Gastrocnemius medialis (tissue), 4 donors: ENCODE measurements around the gene STAM. TPM values are rescaled to one million over a fixed set of nuclear protein-coding genes. Genes with fewer than 3 reads are reported as not detected.
"Not testable (repeated sequence)": the region's sequence is repeated elsewhere in the genome, so short reads cannot be mapped to it uniquely, and the experiment has no call there.

Experiments
- ATAC-seq, 2 donors: fragments of 150-250 bp; one replicate each; pipeline ENCODE4 v1.9.1; 2016
- DNase-seq, 2 donors: peaks; one replicate each; pipeline ENCODE4 v3.0.0-alpha.2; 2019
- H3K27ac ChIP-seq, 4 donors: fragments of 200-600 bp; sonication (generic); 1 replicate in 1 of 4; 2 replicates in 3 of 4; pipeline ENCODE4 v1.5.1; 2016 to 2018; ENCODE audit warnings: mild to moderate bottlenecking in 2 of 4, moderate library complexity in 1 of 4
- H3K27me3 ChIP-seq, 3 donors: fragments of 200-600 bp; sonication (generic) in 2 of 3; 1 replicate in 1 of 3; 2 replicates in 2 of 3; pipeline versions ENCODE4 v1.5.1 to v1.6.0; 2016 to 2019; ENCODE audit warnings: mild to moderate bottlenecking in 1 of 3, moderate library complexity in 1 of 3
- H3K36me3 ChIP-seq, 2 donors: fragments of 200-600 bp; sonication (generic) in 1 of 2; one replicate each; pipeline ENCODE4 v1.5.1; 2017 to 2018
- H3K4me1 ChIP-seq, 2 donors: fragments of 200-600 bp; sonication (generic) in 1 of 2; one replicate each; pipeline ENCODE4 v1.5.1; 2016 to 2017; ENCODE audit warnings: mild to moderate bottlenecking in 2 of 2
- H3K4me3 ChIP-seq, 4 donors: fragments of 200-600 bp; sonication (generic) in 3 of 4; 1 replicate in 1 of 4; 2 replicates in 3 of 4; pipeline ENCODE4 v1.5.1; 2016 to 2019; ENCODE audit warnings: mild to moderate bottlenecking in 2 of 4
- H3K9me3 ChIP-seq, 3 donors: fragments of 200-600 bp; sonication (generic) in 2 of 3; 1 replicate in 1 of 3; 2 replicates in 2 of 3; pipeline ENCODE4 v1.5.1; 2016 to 2019
- CTCF ChIP-seq, 5 experiments: fragments of 450-650 bp in 3 of 5; fragments of 200-600 bp in 2 of 5; sonication (generic) in 2 of 5; IDR thresholded peaks in 4 of 5; conservative IDR thresholded peaks in 1 of 5; 1 replicate in 4 of 5; 2 replicates in 1 of 5; pipeline ENCODE4 v1.5.1; 2016 to 2019; ENCODE audit warnings: antibody characterized with exemption in 5 of 5, mild to moderate bottlenecking in 3 of 5, moderate library complexity in 3 of 5
- POLR2A ChIP-seq, 2 donors: fragments of 450-650 bp; IDR thresholded peaks; one replicate each; pipeline ENCODE4 v1.6.1; 2017; ENCODE audit warnings: antibody characterized with exemption in 2 of 2, mild to moderate bottlenecking in 2 of 2, moderate library complexity in 2 of 2
- in situ Hi-C, 4 donors: fragments of 200-750 bp; cut with MboI; loops; one replicate each; pipeline versions ENCODE4 v1.15.0 to v1.8.0; 2017; ENCODE audit warnings: low sequenced_read_pairs in 4 of 4
- intact Hi-C: fragments of 100-400 bp; cut with DNase I; formaldehyde crosslinking; loops from one replicate; pipeline ENCODE4 v1.15.1; 2023; ENCODE audit warnings: low total_unique reads
- total RNA-seq, 4 donors: library from RNA; depleted of rRNA; stranded (reverse); fragments of >200 nt; gene quantifications; one replicate each; pipeline versions ENCODE4 v1.1.0 to v1.2.3, GENCODE V29; 2016

STAM gene
- total RNA-seq, 4 donors from 2014 or later: 28.6 to 52.0 (median 35.2) TPM

GRCh38 chr10:17626656-17627055, 17.3 kb upstream of the STAM start:
- H3K36me3 ChIP-seq: no peaks in the 10 kb centered on the region
- H3K9me3 ChIP-seq: no peaks in the 10 kb centered on the region
- DNase-seq: no peak
- H3K4me1 ChIP-seq: no peaks in the 10 kb centered on the region
- in situ Hi-C loops: no loop called here
- intact Hi-C loops: no loop called here
- ATAC-seq: no peak
- no peaks in the 10 kb centered on the region for H3K27me3 ChIP-seq
- H3K27ac ChIP-seq: no peak overlapping the region
- TF ChIP-seq CTCF (IDR thresholded peaks at IDR 0.05 in 4 of 5, conservative IDR thresholded peaks at IDR 0.05 in 1 of 5): no peak
- H3K4me3 ChIP-seq: no peak overlapping the region

GRCh38 chr10:17632590-17632989, 11.4 kb upstream of the STAM start:
- ATAC-seq, H3K9me3 ChIP-seq, H3K27me3 ChIP-seq, intact Hi-C loops, DNase-seq, H3K4me1 ChIP-seq, H3K4me3 ChIP-seq, in situ Hi-C loops, H3K36me3 ChIP-seq, H3K27ac ChIP-seq: not testable (repeated sequence)

GRCh38 chr10:17633353-17633752, 10.6 kb upstream of the STAM start:
- in situ Hi-C loops: no loop called here
- TF ChIP-seq POLR2A (IDR thresholded peaks at IDR 0.05) (no peak), CTCF (IDR thresholded peaks at IDR 0.05 in 4 of 5, conservative IDR thresholded peaks at IDR 0.05 in 1 of 5) (no peak)
- no peak for ATAC-seq

GRCh38 chr10:17637869-17638268, 6.1 kb upstream of the STAM start:
- Histone ChIP-seq H3K4me3 (no peak overlapping the region), H3K27me3 (no peaks in the 10 kb centered on the region), H3K27ac (no peak overlapping the region), H3K9me3 (no peaks in the 10 kb centered on the region), H3K4me1 (peaks cover 5 to 6% of the 10 kb centered on the region in 2 donors), H3K36me3 (no peaks in the 10 kb centered on the region)
- DNase-seq: no peak
- in situ Hi-C loops: no loop called here
- TF ChIP-seq CTCF (IDR thresholded peaks at IDR 0.05 in 4 of 5, conservative IDR thresholded peaks at IDR 0.05 in 1 of 5) (no peak), POLR2A (IDR thresholded peaks at IDR 0.05) (no peak)
- no peak for ATAC-seq
- intact Hi-C loops: no loop called here

More at GRCh38 chr10:17633353-17633752, 10.6 kb upstream of the STAM start:
- H3K9me3 ChIP-seq: no peaks in the 10 kb centered on the region
- H3K27me3 ChIP-seq: no peaks in the 10 kb centered on the region
- H3K27ac ChIP-seq: no peak overlapping the region
- intact Hi-C loops: no loop called here
- no peak overlapping the region for H3K4me3 ChIP-seq
- no peaks in the 10 kb centered on the region for H3K36me3 ChIP-seq
- no peaks in the 10 kb centered on the region for H3K4me1 ChIP-seq
- DNase-seq: no peak

GRCh38 chr10:17640331-17640816, 3.6 kb upstream of the STAM start:
- ATAC-seq (no peak), DNase-seq (no peak)
- Histone ChIP-seq H3K4me3 (no peak overlapping the region), H3K27ac (no peak overlapping the region), H3K9me3 (no peaks in the 10 kb centered on the region), H3K27me3 (no peaks in the 10 kb centered on the region), H3K4me1 (peaks cover 12 to 16% of the 10 kb centered on the region in 2 donors), H3K36me3 (no peaks in the 10 kb centered on the region)
- TF ChIP-seq CTCF (IDR thresholded peaks at IDR 0.05 in 4 of 5, conservative IDR thresholded peaks at IDR 0.05 in 1 of 5): no peak
- no peak for TF ChIP-seq POLR2A (IDR thresholded peaks at IDR 0.05)
- in situ Hi-C loops: no loop called here
- intact Hi-C loops: no loop called here
